SK-N-SH (cell line): ENCODE results near the gene PLEKHA3.

Experiments
- EP300 ChIP-seq, 2 experiments: IDR thresholded peaks; 2 replicates each; pipeline versions ENCODE4 v1.4.0 to v1.6.1; 2012; ENCODE audit warnings: borderline replicate concordance in 1 of 2, low read depth in 1 of 2, low read length in 1 of 2
- FOXJ3 ChIP-seq: sonication (generic); formaldehyde crosslinking; IDR thresholded peaks from 2 replicates; pipeline ENCODE4 v1.5.1; 2020; ENCODE audit warnings: mild to moderate bottlenecking, missing genetic modification reagents
- GABPA ChIP-seq: IDR thresholded peaks from 2 replicates; pipeline ENCODE4 v1.4.0; 2012; ENCODE audit warnings: low read depth, mild to moderate bottlenecking
- MXI1 ChIP-seq: IDR thresholded peaks from 2 replicates; pipeline ENCODE4 v1.6.1; 2012; ENCODE audit warnings: mild to moderate bottlenecking, low read depth, low read length, improper control_type of control experiment
- NFIC ChIP-seq: IDR thresholded peaks from 2 replicates; pipeline ENCODE4 v1.4.0; 2012; ENCODE audit warnings: borderline replicate concordance
- NRF1 ChIP-seq: IDR thresholded peaks from 2 replicates; pipeline ENCODE4 v1.6.1; 2012; ENCODE audit warnings: low read depth, mild to moderate bottlenecking, low read length
- POLR2AphosphoS5 ChIP-seq: IDR thresholded peaks from 2 replicates; pipeline ENCODE4 v1.6.1; 2012; ENCODE audit warnings: low read depth, low read length
- RAD21 ChIP-seq: IDR thresholded peaks from 2 replicates; pipeline ENCODE4 v1.6.1; 2012; ENCODE audit warnings: mild to moderate bottlenecking, low read length
- YY1 ChIP-seq: IDR thresholded peaks from 2 replicates; pipeline ENCODE4 v1.4.0; 2012; ENCODE audit warnings: low read depth, mild to moderate bottlenecking
- TF ChIP-seq, protein P1 (sequence below): IDR thresholded peaks from 2 replicates; pipeline ENCODE4 v1.4.0; 2012; ENCODE audit warnings: low read depth, borderline replicate concordance
- TF ChIP-seq, protein P2 (sequence below): fragments of 200-600 bp; sonication (generic); IDR thresholded peaks from 2 replicates; pipeline ENCODE4 v1.6.1; 2017; ENCODE audit warnings: antibody characterized with exemption, mild to moderate bottlenecking, moderate library complexity
- TF ChIP-seq, protein P3 (sequence below): IDR thresholded peaks from 2 replicates; pipeline ENCODE4 v1.4.0; 2012; ENCODE audit warnings: low read depth, borderline replicate concordance
- TF ChIP-seq, protein P4 (sequence below): IDR thresholded peaks from 2 replicates; pipeline ENCODE4 v1.6.1; 2012; ENCODE audit warnings: mild to moderate bottlenecking, low read depth, low read length, moderate library complexity

DNA sequence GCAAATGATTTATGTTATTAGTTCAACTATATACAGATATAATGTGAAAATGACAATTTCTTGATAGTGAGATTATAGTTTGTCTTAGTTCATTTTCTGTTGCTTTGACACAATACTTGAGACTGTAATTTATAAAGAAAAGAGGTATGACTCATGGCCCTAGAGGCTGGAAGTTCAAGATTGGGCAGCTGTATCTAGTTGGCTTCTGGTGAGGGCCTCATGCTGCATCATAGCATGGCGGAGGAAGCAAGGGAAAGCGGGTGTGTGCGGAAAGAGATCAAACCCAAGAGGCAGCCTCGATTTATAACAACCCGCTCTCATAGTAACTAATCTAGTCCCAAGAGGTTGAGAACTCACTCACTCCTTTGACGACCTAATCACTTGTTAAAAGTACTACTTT is 11.4 kb downstream of the PLEKHA3 start:
- TF ChIP-seq, protein P1, sequence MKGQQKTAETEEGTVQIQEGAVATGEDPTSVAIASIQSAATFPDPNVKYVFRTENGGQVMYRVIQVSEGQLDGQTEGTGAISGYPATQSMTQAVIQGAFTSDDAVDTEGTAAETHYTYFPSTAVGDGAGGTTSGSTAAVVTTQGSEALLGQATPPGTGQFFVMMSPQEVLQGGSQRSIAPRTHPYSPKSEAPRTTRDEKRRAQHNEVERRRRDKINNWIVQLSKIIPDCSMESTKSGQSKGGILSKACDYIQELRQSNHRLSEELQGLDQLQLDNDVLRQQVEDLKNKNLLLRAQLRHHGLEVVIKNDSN = no peak
- TF ChIP-seq, protein P2, sequence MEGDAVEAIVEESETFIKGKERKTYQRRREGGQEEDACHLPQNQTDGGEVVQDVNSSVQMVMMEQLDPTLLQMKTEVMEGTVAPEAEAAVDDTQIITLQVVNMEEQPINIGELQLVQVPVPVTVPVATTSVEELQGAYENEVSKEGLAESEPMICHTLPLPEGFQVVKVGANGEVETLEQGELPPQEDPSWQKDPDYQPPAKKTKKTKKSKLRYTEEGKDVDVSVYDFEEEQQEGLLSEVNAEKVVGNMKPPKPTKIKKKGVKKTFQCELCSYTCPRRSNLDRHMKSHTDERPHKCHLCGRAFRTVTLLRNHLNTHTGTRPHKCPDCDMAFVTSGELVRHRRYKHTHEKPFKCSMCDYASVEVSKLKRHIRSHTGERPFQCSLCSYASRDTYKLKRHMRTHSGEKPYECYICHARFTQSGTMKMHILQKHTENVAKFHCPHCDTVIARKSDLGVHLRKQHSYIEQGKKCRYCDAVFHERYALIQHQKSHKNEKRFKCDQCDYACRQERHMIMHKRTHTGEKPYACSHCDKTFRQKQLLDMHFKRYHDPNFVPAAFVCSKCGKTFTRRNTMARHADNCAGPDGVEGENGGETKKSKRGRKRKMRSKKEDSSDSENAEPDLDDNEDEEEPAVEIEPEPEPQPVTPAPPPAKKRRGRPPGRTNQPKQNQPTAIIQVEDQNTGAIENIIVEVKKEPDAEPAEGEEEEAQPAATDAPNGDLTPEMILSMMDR = no peak
- TF ChIP-seq RAD21 (no peak), YY1 (no peak), EP300 (IDR thresholded peaks at IDR 0.05; ENCODE audit: borderline replicate concordance in 1 of 2, low read depth in 1 of 2, low read length in 1 of 2) (no peak), POLR2AphosphoS5 (no peak), NRF1 (no peak), FOXJ3 (no peak), GABPA (no peak), NFIC (no peak), MXI1 (no peak)
- TF ChIP-seq, protein P3, sequence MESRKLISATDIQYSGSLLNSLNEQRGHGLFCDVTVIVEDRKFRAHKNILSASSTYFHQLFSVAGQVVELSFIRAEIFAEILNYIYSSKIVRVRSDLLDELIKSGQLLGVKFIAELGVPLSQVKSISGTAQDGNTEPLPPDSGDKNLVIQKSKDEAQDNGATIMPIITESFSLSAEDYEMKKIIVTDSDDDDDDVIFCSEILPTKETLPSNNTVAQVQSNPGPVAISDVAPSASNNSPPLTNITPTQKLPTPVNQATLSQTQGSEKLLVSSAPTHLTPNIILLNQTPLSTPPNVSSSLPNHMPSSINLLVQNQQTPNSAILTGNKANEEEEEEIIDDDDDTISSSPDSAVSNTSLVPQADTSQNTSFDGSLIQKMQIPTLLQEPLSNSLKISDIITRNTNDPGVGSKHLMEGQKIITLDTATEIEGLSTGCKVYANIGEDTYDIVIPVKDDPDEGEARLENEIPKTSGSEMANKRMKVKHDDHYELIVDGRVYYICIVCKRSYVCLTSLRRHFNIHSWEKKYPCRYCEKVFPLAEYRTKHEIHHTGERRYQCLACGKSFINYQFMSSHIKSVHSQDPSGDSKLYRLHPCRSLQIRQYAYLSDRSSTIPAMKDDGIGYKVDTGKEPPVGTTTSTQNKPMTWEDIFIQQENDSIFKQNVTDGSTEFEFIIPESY = no peak
- TF ChIP-seq, protein P4, sequence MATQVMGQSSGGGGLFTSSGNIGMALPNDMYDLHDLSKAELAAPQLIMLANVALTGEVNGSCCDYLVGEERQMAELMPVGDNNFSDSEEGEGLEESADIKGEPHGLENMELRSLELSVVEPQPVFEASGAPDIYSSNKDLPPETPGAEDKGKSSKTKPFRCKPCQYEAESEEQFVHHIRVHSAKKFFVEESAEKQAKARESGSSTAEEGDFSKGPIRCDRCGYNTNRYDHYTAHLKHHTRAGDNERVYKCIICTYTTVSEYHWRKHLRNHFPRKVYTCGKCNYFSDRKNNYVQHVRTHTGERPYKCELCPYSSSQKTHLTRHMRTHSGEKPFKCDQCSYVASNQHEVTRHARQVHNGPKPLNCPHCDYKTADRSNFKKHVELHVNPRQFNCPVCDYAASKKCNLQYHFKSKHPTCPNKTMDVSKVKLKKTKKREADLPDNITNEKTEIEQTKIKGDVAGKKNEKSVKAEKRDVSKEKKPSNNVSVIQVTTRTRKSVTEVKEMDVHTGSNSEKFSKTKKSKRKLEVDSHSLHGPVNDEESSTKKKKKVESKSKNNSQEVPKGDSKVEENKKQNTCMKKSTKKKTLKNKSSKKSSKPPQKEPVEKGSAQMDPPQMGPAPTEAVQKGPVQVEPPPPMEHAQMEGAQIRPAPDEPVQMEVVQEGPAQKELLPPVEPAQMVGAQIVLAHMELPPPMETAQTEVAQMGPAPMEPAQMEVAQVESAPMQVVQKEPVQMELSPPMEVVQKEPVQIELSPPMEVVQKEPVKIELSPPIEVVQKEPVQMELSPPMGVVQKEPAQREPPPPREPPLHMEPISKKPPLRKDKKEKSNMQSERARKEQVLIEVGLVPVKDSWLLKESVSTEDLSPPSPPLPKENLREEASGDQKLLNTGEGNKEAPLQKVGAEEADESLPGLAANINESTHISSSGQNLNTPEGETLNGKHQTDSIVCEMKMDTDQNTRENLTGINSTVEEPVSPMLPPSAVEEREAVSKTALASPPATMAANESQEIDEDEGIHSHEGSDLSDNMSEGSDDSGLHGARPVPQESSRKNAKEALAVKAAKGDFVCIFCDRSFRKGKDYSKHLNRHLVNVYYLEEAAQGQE = no peak
